ENCODE results near the gene ARL2BP. TPM values are rescaled to one million over a fixed set of nuclear protein-coding genes. Genes with fewer than 3 reads are reported as not detected.

Gene ARL2BP
- total and polyA plus RNA-seq, 7 experiments from 2014 or later: 32.6 to 166 (median 56.9) TPM

DNA sequence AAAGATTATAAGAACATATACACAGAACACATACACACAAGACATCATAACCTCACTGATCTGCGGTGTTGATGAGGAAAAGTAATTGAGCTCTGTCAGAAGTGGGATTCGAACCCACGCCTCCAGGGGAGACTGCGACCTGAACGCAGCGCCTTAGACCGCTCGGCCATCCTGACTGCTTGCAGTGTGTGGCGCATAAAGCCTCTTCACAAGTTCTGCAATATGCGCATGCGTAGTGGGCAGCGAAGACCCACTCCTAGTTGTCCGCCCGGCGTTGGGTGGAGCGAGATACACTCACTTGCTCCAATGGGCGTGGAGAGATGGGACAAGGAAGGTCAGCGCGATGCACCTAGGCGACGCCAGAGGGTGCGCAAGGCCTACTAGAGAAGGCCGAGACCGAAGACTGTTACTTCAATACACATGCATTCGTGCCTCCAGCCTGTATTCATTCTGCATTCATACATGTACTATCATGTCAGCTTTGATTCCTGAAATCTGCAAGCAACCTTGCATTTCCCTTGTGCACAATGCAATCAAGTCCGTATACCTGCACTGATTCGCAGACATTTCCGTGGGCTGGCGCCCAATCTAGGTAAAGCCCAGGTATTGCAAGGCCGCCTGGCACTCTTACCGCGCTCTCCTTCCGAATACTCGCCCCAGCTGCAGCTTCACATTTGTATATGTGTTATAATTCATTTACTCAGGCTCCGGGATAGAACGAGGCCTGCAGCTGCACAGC is 55.5 kb downstream of the ARL2BP start:
- intact Hi-C loops (cut with micrococcal nuclease): loop anchor here (1.0 to 10.0 kb wide), 21 partner anchors 16 to 849 kb away; partner anchors contain the start of genes CCDC102A (in 2 of the 2), CIAPIN1 (in 2 of the 2), COQ9 (in 2 of the 2) and DOK4 (in 2 of the 2)
- peaks cover 16 to 28% of the 10 kb centered on the region in 2 donors for H3K4me1 ChIP-seq (ENCODE audit: control insufficient read depth in 2 of 2, insufficient read depth in 2 of 2, low read length in 2 of 2)

DNA sequence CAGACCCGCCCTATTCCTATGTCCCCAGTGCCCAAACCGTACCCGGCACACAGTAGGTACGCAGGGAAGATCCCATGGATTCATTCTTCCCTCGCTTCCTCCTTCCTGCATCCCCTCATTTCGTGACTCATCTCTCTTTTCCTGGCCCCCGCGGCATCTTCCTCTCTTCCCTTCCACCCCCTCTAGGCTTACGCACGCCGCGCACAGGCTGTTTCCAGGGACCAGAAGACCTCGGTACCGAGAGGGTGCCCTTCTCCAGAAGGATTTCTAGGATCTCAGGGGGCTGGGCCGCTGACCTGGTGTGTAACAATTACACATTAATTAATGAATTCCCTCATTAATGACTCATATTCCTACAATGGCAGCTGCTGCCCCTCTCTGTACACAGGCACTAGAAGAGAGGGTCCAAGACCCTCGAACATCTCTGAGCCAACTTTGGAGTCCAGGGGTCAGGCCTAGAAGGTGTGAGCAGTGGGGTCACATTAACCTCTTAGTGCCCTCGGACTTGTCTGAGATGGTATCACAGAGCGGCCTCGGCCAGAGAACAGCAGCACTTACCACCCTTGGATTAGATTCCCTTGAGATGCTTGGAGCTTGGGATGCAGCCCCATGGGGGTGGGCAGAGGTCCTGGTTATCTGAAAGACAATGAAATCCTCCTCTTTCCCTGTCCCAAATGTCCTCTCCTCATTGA is 56.2 kb downstream of the ARL2BP start:
- no peaks in the 10 kb centered on the region for H3K36me3 ChIP-seq (ENCODE audit: control insufficient read depth in 2 of 3, insufficient read depth in 3 of 3, low read length in 3 of 3)
- H3K9me3 Mint-ChIP-seq: no peaks in the 10 kb centered on the region
- intact Hi-C loops (cut with micrococcal nuclease): loop anchor here in 1 of 2 donors (2.0 to 10.0 kb wide), 4 partner anchors 16 to 826 kb away; partner anchors contain the start of genes CCDC102A, CFAP20, PLLP and USB1
- POLR2A ChIA-PET: interaction anchor here (0.6 to 3.3 kb wide), 7 partner anchors 13 to 298 kb away, joined by 3 to 33 read pairs (median 5); partner anchors contain the start of gene ARL2BP
- H3K9me3 ChIP-seq (ENCODE audit: control insufficient read depth in 2 of 3, low read length in 3 of 3): no peaks in the 10 kb centered on the region
- no peaks in the 10 kb centered on the region for H3K27me3 ChIP-seq (ENCODE audit: control insufficient read depth in 2 of 2, insufficient read depth in 2 of 2, low read length in 2 of 2)
- peaks cover 0 to 4% (median 0%) of the 10 kb centered on the region in 5 donors for H3K27me3 Mint-ChIP-seq
- H3K27ac Mint-ChIP-seq: peak overlapping the region in 1 of 9 donors; percentile 34
- no peaks in the 10 kb centered on the region for H3K36me3 Mint-ChIP-seq
- H3K4me1 ChIP-seq (ENCODE audit: control insufficient read depth in 2 of 2, insufficient read depth in 2 of 2, low read length in 2 of 2): peaks cover 16 to 28% of the 10 kb centered on the region in 2 donors
- CTCF ChIA-PET: interaction anchor here (0.6 to 7.8 kb wide), 14 partner anchors 10 to 399 kb away, joined by 3 to 83 read pairs (median 3); partner anchors contain the start of genes CIAPIN1 and COQ9
- ATAC-seq (no peak), DNase-seq (no peak)
- H3K4me3 Mint-ChIP-seq: no peak overlapping the region
- H3K4me1 Mint-ChIP-seq: peaks cover 4 to 24% (median 11%) of the 10 kb centered on the region in 7 donors
- H3K4me3 ChIP-seq (ENCODE audit: low read length): peak overlapping the region; percentile 40
- H3K27ac ChIP-seq (ENCODE audit: low read depth, low read length): no peak overlapping the region

More for the DNA sequence above, 55.5 kb downstream of the ARL2BP start:
- H3K36me3 Mint-ChIP-seq: no peaks in the 10 kb centered on the region
- Histone ChIP-seq H3K36me3 (ENCODE audit: control insufficient read depth in 2 of 3, insufficient read depth in 3 of 3, low read length in 3 of 3) (no peaks in the 10 kb centered on the region), H3K27me3 (ENCODE audit: control insufficient read depth in 2 of 2, insufficient read depth in 2 of 2, low read length in 2 of 2) (no peaks in the 10 kb centered on the region), H3K9me3 (ENCODE audit: control insufficient read depth in 2 of 3, low read length in 3 of 3) (no peaks in the 10 kb centered on the region), H3K27ac (ENCODE audit: low read depth, low read length) (peak overlapping the region; percentile 75), H3K4me3 (ENCODE audit: low read length) (peak overlapping the region; percentile 65)
- DNase-seq (peak; percentile 98 to 100 (median 99)), ATAC-seq (peak; percentile 96)
- no peak overlapping the region for H3K4me3 Mint-ChIP-seq
- no peaks in the 10 kb centered on the region for H3K9me3 Mint-ChIP-seq
- H3K27me3 Mint-ChIP-seq: peaks cover 0 to 4% (median 0%) of the 10 kb centered on the region in 5 donors
- no peak overlapping the region for H3K27ac Mint-ChIP-seq
- CTCF ChIA-PET: interaction anchor here (0.6 to 7.8 kb wide), 20 partner anchors 10 to 399 kb away, joined by 3 to 83 read pairs (median 3); partner anchors contain the start of genes CIAPIN1 and COQ9
- POLR2A ChIA-PET: interaction anchor here (0.6 to 3.3 kb wide), 13 partner anchors 17 to 298 kb away, joined by 3 to 33 read pairs (median 5); partner anchors contain the start of genes ADGRG5, ARL2BP, CIAPIN1 and COQ9
- peaks cover 4 to 24% (median 11%) of the 10 kb centered on the region in 7 donors for H3K4me1 Mint-ChIP-seq

Other genes starting within 250 kb of the ARL2BP start
- 10 to 100 TPM in 1 of 5 experiments, 1 to 10 TPM in 4; 1.1 to 11.7 (median 3.5) TPM for gene CPNE2, start 152.7 kb upstream of the ARL2BP start, total RNA-seq
- gene CPNE2, start 152.7 kb upstream of the ARL2BP start, polyA plus RNA-seq: 10 to 100 TPM in 1 of 2 donors, 1 to 10 TPM in 1; 6.8 to 12.6 TPM
- gene PSME3IP1, start 59.2 kb upstream of the ARL2BP start, total RNA-seq: 100 to 1,000 TPM; 109 to 159 (median 140) TPM
- gene PSME3IP1, start 59.2 kb upstream of the ARL2BP start, polyA plus RNA-seq: 10 to 100 TPM; 76.3 to 84.7 TPM
- 10 to 100 TPM; 24.1 to 40.5 (median 33.6) TPM for gene RSPRY1, start 58.9 kb upstream of the ARL2BP start, total RNA-seq
- gene RSPRY1, start 58.9 kb upstream of the ARL2BP start, polyA plus RNA-seq: 10 to 100 TPM; 22.2 to 34.2 TPM
- 1 to 10 TPM in 4 of 5 experiments, under 1 TPM in 1; 0.36 to 8.4 (median 3.3) TPM for gene PLLP, start 39.4 kb downstream of the ARL2BP start, total RNA-seq
- gene PLLP, start 39.4 kb downstream of the ARL2BP start, polyA plus RNA-seq: 10 to 100 TPM; 10.0 to 26.0 TPM
- 1 to 10 TPM in 1 of 5 experiments, under 1 TPM in 3, not detected in 1; 0.17 to 1.9 (median 0.48) TPM for gene CCL22, start 113.5 kb downstream of the ARL2BP start, total RNA-seq
- gene CCL22, start 113.5 kb downstream of the ARL2BP start, polyA plus RNA-seq: not detected
- gene CX3CL1, start 127.2 kb downstream of the ARL2BP start, total RNA-seq: not detected
- not detected for gene CX3CL1, start 127.2 kb downstream of the ARL2BP start, polyA plus RNA-seq
- gene CCL17, start 159.5 kb downstream of the ARL2BP start, total RNA-seq: under 1 TPM in 1 of 5 experiments, not detected in 4; 0.60 TPM
- gene CCL17, start 159.5 kb downstream of the ARL2BP start, polyA plus RNA-seq: not detected
- gene CIAPIN1, start 202.1 kb downstream of the ARL2BP start, total RNA-seq: 10 to 100 TPM; 33.6 to 52.8 (median 35.8) TPM
- 100 to 1,000 TPM in 1 of 2 donors, 10 to 100 TPM in 1; 65.2 to 119 TPM for gene CIAPIN1, start 202.1 kb downstream of the ARL2BP start, polyA plus RNA-seq
- gene COQ9, start 202.2 kb downstream of the ARL2BP start, total RNA-seq: 10 to 100 TPM; 16.4 to 45.4 (median 36.6) TPM
- 10 to 100 TPM; 25.7 to 51.7 TPM for gene COQ9, start 202.2 kb downstream of the ARL2BP start, polyA plus RNA-seq
- 10 to 100 TPM; 63.4 to 96.3 (median 81.4) TPM for gene POLR2C, start 217.4 kb downstream of the ARL2BP start, total RNA-seq
- 10 to 100 TPM; 45.0 to 55.7 TPM for gene POLR2C, start 217.4 kb downstream of the ARL2BP start, polyA plus RNA-seq
- 1 to 10 TPM; 2.2 to 4.0 (median 2.9) TPM for gene DOK4, start 241.2 kb downstream of the ARL2BP start, total RNA-seq
- 1 to 10 TPM; 1.6 to 4.6 TPM for gene DOK4, start 241.2 kb downstream of the ARL2BP start, polyA plus RNA-seq